HCT116 (cell line): ENCODE results near the gene FKBP9.

ENCODE experiments used
- ELF1 ChIP-seq: IDR thresholded peaks from 2 replicates; pipeline ENCODE4 v1.6.1; 2012; ENCODE audit warnings: low read depth, borderline replicate concordance
- EZH2 ChIP-seq: fragments of 200-600 bp; sonication (generic); IDR thresholded peaks from 2 replicates; pipeline ENCODE4 v1.6.1; 2017; ENCODE audit warnings: antibody characterized with exemption, mixed run types
- MAX ChIP-seq: IDR thresholded peaks from 2 replicates; pipeline ENCODE4 v1.6.1; 2012
- YY1 ChIP-seq: IDR thresholded peaks from 2 replicates; pipeline ENCODE4 v1.6.1; 2011; ENCODE audit warnings: low read length, low read depth, moderate library complexity, mild to moderate bottlenecking; ENCODE audit not compliant: insufficient replicate concordance; ENCODE audit errors: extremely low read depth
- TF ChIP-seq, protein P1 (sequence below), 3 experiments: fragments of 200-600 bp in 1 of 3; sonication (generic) in 1 of 3; IDR thresholded peaks in 2 of 3; conservative IDR thresholded peaks in 1 of 3; 2 replicates each; pipeline ENCODE4 v1.5.1; 2012 to 2017; ENCODE audit warnings: low read depth in 2 of 3, low read length in 2 of 3, antibody characterized with exemption in 1 of 3, borderline replicate concordance in 1 of 3, control low read depth in 1 of 3, mild to moderate bottlenecking in 1 of 3, mixed read lengths in 1 of 3, mixed run types in 1 of 3, moderate library complexity in 1 of 3; ENCODE audit not compliant: insufficient read depth in 1 of 3

GRCh38 chr7:33040803-33041516 lies 83.7 kb downstream of the FKBP9 start:
- TF ChIP-seq, protein P1, sequence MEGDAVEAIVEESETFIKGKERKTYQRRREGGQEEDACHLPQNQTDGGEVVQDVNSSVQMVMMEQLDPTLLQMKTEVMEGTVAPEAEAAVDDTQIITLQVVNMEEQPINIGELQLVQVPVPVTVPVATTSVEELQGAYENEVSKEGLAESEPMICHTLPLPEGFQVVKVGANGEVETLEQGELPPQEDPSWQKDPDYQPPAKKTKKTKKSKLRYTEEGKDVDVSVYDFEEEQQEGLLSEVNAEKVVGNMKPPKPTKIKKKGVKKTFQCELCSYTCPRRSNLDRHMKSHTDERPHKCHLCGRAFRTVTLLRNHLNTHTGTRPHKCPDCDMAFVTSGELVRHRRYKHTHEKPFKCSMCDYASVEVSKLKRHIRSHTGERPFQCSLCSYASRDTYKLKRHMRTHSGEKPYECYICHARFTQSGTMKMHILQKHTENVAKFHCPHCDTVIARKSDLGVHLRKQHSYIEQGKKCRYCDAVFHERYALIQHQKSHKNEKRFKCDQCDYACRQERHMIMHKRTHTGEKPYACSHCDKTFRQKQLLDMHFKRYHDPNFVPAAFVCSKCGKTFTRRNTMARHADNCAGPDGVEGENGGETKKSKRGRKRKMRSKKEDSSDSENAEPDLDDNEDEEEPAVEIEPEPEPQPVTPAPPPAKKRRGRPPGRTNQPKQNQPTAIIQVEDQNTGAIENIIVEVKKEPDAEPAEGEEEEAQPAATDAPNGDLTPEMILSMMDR (IDR thresholded peaks at IDR 0.05 in 2 of 3, conservative IDR thresholded peaks at IDR 0.05 in 1 of 3; ENCODE audit: borderline replicate concordance in 1 of 3, insufficient read depth in 1 of 3, low read depth in 2 of 3, low read length in 2 of 3) = no peak
- TF ChIP-seq ELF1 = no peak
- no peak for TF ChIP-seq MAX
- TF ChIP-seq YY1 = no peak
- TF ChIP-seq EZH2 = no peak
